Lower leg skin (tissue), 4 donors: ENCODE measurements around the gene PPP1R9B. TPM values are rescaled to one million over a fixed set of nuclear protein-coding genes. Genes with fewer than 3 reads are reported as not detected.

Source experiments
- DNase-seq, 2 donors: peaks; one replicate each; pipeline ENCODE4 v3.0.0-alpha.2; 2019; ENCODE audit warnings: low spot score in 2 of 2
- H3K4me3 ChIP-seq: fragments of 200-600 bp; sonication (generic); 2 replicates; pipeline ENCODE4 v1.5.1; 2017; ENCODE audit warnings: mild to moderate bottlenecking, low read depth; ENCODE audit not compliant: poor library complexity, severe bottlenecking
- CTCF ChIP-seq, 3 donors: fragments of 450-650 bp; IDR thresholded peaks; one replicate each; pipeline ENCODE4 v1.5.1; 2016; ENCODE audit warnings: antibody characterized with exemption in 3 of 3, mild to moderate bottlenecking in 3 of 3, moderate library complexity in 2 of 3
- POLR2A ChIP-seq, 2 donors: fragments of 450-650 bp; IDR thresholded peaks; one replicate each; pipeline ENCODE4 v1.6.1; 2016 to 2017; ENCODE audit warnings: antibody characterized with exemption in 2 of 2, mild to moderate bottlenecking in 1 of 2, moderate library complexity in 1 of 2
- WGBS, 2 donors: methylation state at CpG; one replicate each; pipeline ENCODE4 v1.1.5; 2018; 5-methylcytosine and 5-hydroxymethylcytosine counted together
- intact Hi-C: fragments of 100-400 bp; cut with DNase I; formaldehyde crosslinking; loops from one replicate; pipeline ENCODE4 v1.15.0; 2023; ENCODE audit warnings: low total_unique reads
- total RNA-seq, 4 donors: library from RNA; depleted of rRNA; stranded (reverse); fragments of >200 nt; gene quantifications; one replicate each; pipeline ENCODE4 v1.1.0, GENCODE V29; 2016

PPP1R9B gene
- total RNA-seq, 4 donors from 2014 or later, result 20.7 to 31.9 (median 29.5) TPM

GRCh38 chr17:50107790-50108414 lies 42.6 kb downstream of the PPP1R9B start:
- no peak for DNase-seq
- no peak overlapping the region for H3K4me3 ChIP-seq
- TF ChIP-seq CTCF (IDR thresholded peaks at IDR 0.05) (no peak), POLR2A (IDR thresholded peaks at IDR 0.05) (no peak)
- intact Hi-C loops, result no loop called here
- 85 to 87% methylated on average over 10 of the region's 10 CpGs for WGBS, 2 donors

GRCh38 chr17:50106393-50107131 lies 43.9 kb downstream of the PPP1R9B start:
- WGBS, 2 donors, result 72 to 86% methylated on average over 11 to 13 of the region's 13 CpGs
- no peak overlapping the region for H3K4me3 ChIP-seq
- DNase-seq, result no peak
- TF ChIP-seq CTCF (IDR thresholded peaks at IDR 0.05) (no peak), POLR2A (IDR thresholded peaks at IDR 0.05) (no peak)
- intact Hi-C loops, result no loop called here

GRCh38 chr17:50105811-50106210 lies 44.7 kb downstream of the PPP1R9B start:
- H3K4me3 ChIP-seq, result no peak overlapping the region
- no peak for DNase-seq
- TF ChIP-seq POLR2A (IDR thresholded peaks at IDR 0.05) (no peak), CTCF (IDR thresholded peaks at IDR 0.05) (no peak)
- intact Hi-C loops, result no loop called here
- WGBS, 2 donors, result 92 to 95% methylated on average over 21 of the region's 21 CpGs

- no peak for DNase-seq
- no peak for TF ChIP-seq CTCF (IDR thresholded peaks at IDR 0.05)
- no peak for TF ChIP-seq POLR2A (IDR thresholded peaks at IDR 0.05)
- intact Hi-C loops, result no loop called here
- H3K4me3 ChIP-seq, result no peak overlapping the region
- 87 to 100% methylated on average over 3 to 4 of the region's 5 CpGs for WGBS, 2 donors
Measured at GRCh38 chr17:50103941-50104340, 46.5 kb downstream of the PPP1R9B start.

GRCh38 chr17:50103252-50103651 lies 47.2 kb downstream of the PPP1R9B start:
- H3K4me3 ChIP-seq, result no peak overlapping the region
- no peak for TF ChIP-seq CTCF (IDR thresholded peaks at IDR 0.05)
- TF ChIP-seq POLR2A (IDR thresholded peaks at IDR 0.05), result no peak
- 67 to 75% methylated on average over 2 of the region's 2 CpGs for WGBS, 2 donors
- intact Hi-C loops, result no loop called here
- DNase-seq, result no peak
